H9 (cell line): ENCODE data around the gene CAGE1. TPM values are rescaled to one million over a fixed set of nuclear protein-coding genes. Genes with fewer than 3 reads are reported as not detected.

Experiments used
- DNase-seq: peaks from one replicate; pipeline ENCODE4 v3.0.0-alpha.2; 2017
- H2AFZ ChIP-seq: one replicate; pipeline ENCODE4 v1.6.1; 2013; ENCODE audit warnings: mild to moderate bottlenecking, low read length, control low read depth, moderate library complexity
- H2AK5ac ChIP-seq: 2 replicates; pipeline ENCODE4 v1.6.1; 2013; ENCODE audit warnings: low read length, control low read depth, mixed read lengths; ENCODE audit not compliant: insufficient read length
- H2BK120ac ChIP-seq: one replicate; pipeline ENCODE4 v1.6.1; 2013; ENCODE audit warnings: low read depth, mild to moderate bottlenecking, low read length, control low read depth, inconsistent platforms; ENCODE audit not compliant: poor library complexity, severe bottlenecking
- H2BK12ac ChIP-seq: 2 replicates; pipeline ENCODE4 v1.6.1; 2013; ENCODE audit warnings: low read length, control low read depth, mixed read lengths, low read depth; ENCODE audit not compliant: insufficient read length
- H2BK15ac ChIP-seq: 2 replicates; pipeline ENCODE4 v1.6.1; 2013; ENCODE audit warnings: low read depth, low read length, control low read depth
- H2BK20ac ChIP-seq: one replicate; pipeline ENCODE4 v1.6.1; 2013; ENCODE audit warnings: low read depth, mild to moderate bottlenecking, low read length, control low read depth, inconsistent platforms; ENCODE audit not compliant: poor library complexity, severe bottlenecking
- H2BK5ac ChIP-seq: 2 replicates; pipeline ENCODE4 v1.6.1; 2013; ENCODE audit warnings: low read length, control low read depth, mixed read lengths; ENCODE audit not compliant: insufficient read length
- H3K14ac ChIP-seq: 2 replicates; pipeline ENCODE4 v1.6.1; 2013; ENCODE audit warnings: low read length, control low read depth; ENCODE audit not compliant: insufficient read depth
- H3K18ac ChIP-seq: 2 replicates; pipeline ENCODE4 v1.6.1; 2013; ENCODE audit warnings: low read depth, mild to moderate bottlenecking, mixed read lengths, low read length, control low read depth; ENCODE audit not compliant: insufficient read length
- H3K23ac ChIP-seq: 2 replicates; pipeline ENCODE4 v1.6.1; 2013; ENCODE audit warnings: low read length, control low read depth, mixed read lengths, low read depth; ENCODE audit not compliant: insufficient read length
- H3K23me2 ChIP-seq: 2 replicates; pipeline ENCODE4 v1.6.1; 2013; ENCODE audit warnings: low read depth, mild to moderate bottlenecking, mixed read lengths, low read length, control low read depth; ENCODE audit not compliant: insufficient read length, poor library complexity, severe bottlenecking
- H3K27ac ChIP-seq: 2 replicates; pipeline ENCODE4 v1.5.1; 2013; ENCODE audit warnings: low read length, control low read depth, mixed read lengths, low read depth; ENCODE audit not compliant: insufficient read length
- H3K27me3 ChIP-seq: 2 replicates; pipeline ENCODE4 v1.6.1; 2013; ENCODE audit warnings: low read length, control low read depth, inconsistent platforms; ENCODE audit not compliant: insufficient read depth
- H3K4ac ChIP-seq: 2 replicates; pipeline ENCODE4 v1.6.1; 2013; ENCODE audit warnings: low read depth, mild to moderate bottlenecking, control low read depth, inconsistent platforms, low read length, moderate library complexity
- H3K4me1 ChIP-seq: 2 replicates; pipeline ENCODE4 v1.6.1; 2013; ENCODE audit warnings: low read length, control low read depth, inconsistent platforms; ENCODE audit not compliant: insufficient read depth
- H3K4me2 ChIP-seq: 2 replicates; pipeline ENCODE4 v1.6.1; 2013; ENCODE audit warnings: low read length, control low read depth, mixed read lengths; ENCODE audit not compliant: insufficient read length, insufficient read depth
- H3K56ac ChIP-seq: 2 replicates; pipeline ENCODE4 v1.6.1; 2013; ENCODE audit warnings: low read depth, mild to moderate bottlenecking, mixed read lengths, low read length, control low read depth; ENCODE audit not compliant: insufficient read length
- H3K79me1 ChIP-seq: 2 replicates; pipeline ENCODE4 v1.6.1; 2013; ENCODE audit warnings: low read depth, mild to moderate bottlenecking, moderate library complexity, low read length, control low read depth, inconsistent platforms; ENCODE audit not compliant: insufficient read depth, poor library complexity, severe bottlenecking
- H3K79me2 ChIP-seq: 2 replicates; pipeline ENCODE4 v1.6.1; 2013; ENCODE audit warnings: low read length, control low read depth, inconsistent platforms; ENCODE audit not compliant: insufficient read depth
- H3K9ac ChIP-seq: 2 replicates; pipeline ENCODE4 v1.6.1; 2013; ENCODE audit warnings: low read length, control low read depth, mixed read lengths; ENCODE audit not compliant: insufficient read length; ENCODE audit errors: extremely low read depth
- H3K9me3 ChIP-seq: one replicate; pipeline ENCODE4 v1.6.1; 2013; ENCODE audit warnings: low read depth, low read length, inconsistent platforms; ENCODE audit not compliant: control insufficient read depth
- H3T11ph ChIP-seq: one replicate; pipeline ENCODE4 v1.6.1; 2013; ENCODE audit warnings: mild to moderate bottlenecking, low read length, control low read depth, inconsistent platforms
- H4K20me1 ChIP-seq: one replicate; pipeline ENCODE4 v1.6.1; 2013; ENCODE audit not compliant: control insufficient read depth, insufficient read length, insufficient read depth
- H4K5ac ChIP-seq: 2 replicates; pipeline ENCODE4 v1.6.1; 2013; ENCODE audit warnings: low read depth, mild to moderate bottlenecking, mixed read lengths, low read length, control low read depth; ENCODE audit not compliant: insufficient read length
- H4K8ac ChIP-seq: replicated peaks from 2 replicates; pipeline ENCODE4 v1.6.1; 2013; ENCODE audit warnings: low read length, control low read depth, mixed read lengths, low read depth; ENCODE audit not compliant: insufficient read length
- H4K91ac ChIP-seq: 2 replicates; pipeline ENCODE4 v1.6.1; 2013; ENCODE audit warnings: low read depth, mild to moderate bottlenecking, moderate library complexity, mixed read lengths, low read length, control low read depth; ENCODE audit not compliant: insufficient read length
- H3K27ac Mint-ChIP-seq, 3 experiments: 2 replicates in 2 of 3; 3 replicates in 1 of 3; pipeline ENCODE4 v1.8.0; 2020 to 2021; ENCODE audit warnings: mixed read lengths in 3 of 3, mild to moderate bottlenecking in 1 of 3, moderate library complexity in 1 of 3
- H3K27me3 Mint-ChIP-seq: 2 replicates; pipeline ENCODE4 v1.8.0; 2021; ENCODE audit warnings: low read depth, mild to moderate bottlenecking, moderate library complexity, mixed read lengths
- H3K36me3 Mint-ChIP-seq, 3 experiments: 2 replicates in 2 of 3; 3 replicates in 1 of 3; pipeline ENCODE4 v1.8.0; 2020 to 2021; ENCODE audit warnings: low read depth in 3 of 3, mixed read lengths in 3 of 3; ENCODE audit not compliant: insufficient read depth in 1 of 3
- H3K4me1 Mint-ChIP-seq, 2 experiments: 2 replicates each; pipeline ENCODE4 v1.8.0; 2020; ENCODE audit warnings: mixed read lengths in 2 of 2
- H3K4me3 Mint-ChIP-seq, 2 experiments: 2 replicates in 1 of 2; 3 replicates in 1 of 2; pipeline ENCODE4 v1.8.0; 2020 to 2021; ENCODE audit warnings: mild to moderate bottlenecking in 2 of 2, mixed read lengths in 2 of 2, moderate library complexity in 1 of 2
- H3K9me3 Mint-ChIP-seq, 2 experiments: 2 replicates in 1 of 2; 3 replicates in 1 of 2; pipeline ENCODE4 v1.8.0; 2020; ENCODE audit warnings: mild to moderate bottlenecking in 2 of 2, mixed read lengths in 2 of 2, moderate library complexity in 1 of 2
- WGBS: extraction: QIAGEN DNeasy Blood & Tissue Kit; methylation state at CpG from one replicate; pipeline ENCODE4 v1.1.7; 2013; ENCODE audit warnings: missing lambda C conversion rate, low lambda C conversion rate, mixed read lengths; ENCODE audit not compliant: insufficient read length; ENCODE audit errors: extremely low coverage; 5-methylcytosine and 5-hydroxymethylcytosine counted together
- total RNA-seq: library from RNA; stranded (reverse); gene quantifications from 2 replicates; pipeline ENCODE4 v1.2.1, GENCODE V29; 2021
- TF ChIP-seq, protein P1 (sequence below): fragments of 200-600 bp; sonication (generic); conservative IDR thresholded peaks from 3 replicates; pipeline ENCODE4 v1.8.0; 2021; ENCODE audit warnings: antibody characterized with exemption, mild to moderate bottlenecking

CAGE1 gene
- total RNA-seq, 1 experiment from 2014 or later: 0.28 TPM

GRCh38 chr6:7309050-7309449, 80.5 kb downstream of the CAGE1 start:
- H2BK5ac ChIP-seq: no peak overlapping the region
- H3T11ph ChIP-seq: no peak overlapping the region
- no peak overlapping the region for H2BK12ac ChIP-seq
- no peak overlapping the region for H3K27ac ChIP-seq
- H2BK120ac ChIP-seq: no peak overlapping the region
- H2BK15ac ChIP-seq: no peak overlapping the region
- TF ChIP-seq, protein P1, sequence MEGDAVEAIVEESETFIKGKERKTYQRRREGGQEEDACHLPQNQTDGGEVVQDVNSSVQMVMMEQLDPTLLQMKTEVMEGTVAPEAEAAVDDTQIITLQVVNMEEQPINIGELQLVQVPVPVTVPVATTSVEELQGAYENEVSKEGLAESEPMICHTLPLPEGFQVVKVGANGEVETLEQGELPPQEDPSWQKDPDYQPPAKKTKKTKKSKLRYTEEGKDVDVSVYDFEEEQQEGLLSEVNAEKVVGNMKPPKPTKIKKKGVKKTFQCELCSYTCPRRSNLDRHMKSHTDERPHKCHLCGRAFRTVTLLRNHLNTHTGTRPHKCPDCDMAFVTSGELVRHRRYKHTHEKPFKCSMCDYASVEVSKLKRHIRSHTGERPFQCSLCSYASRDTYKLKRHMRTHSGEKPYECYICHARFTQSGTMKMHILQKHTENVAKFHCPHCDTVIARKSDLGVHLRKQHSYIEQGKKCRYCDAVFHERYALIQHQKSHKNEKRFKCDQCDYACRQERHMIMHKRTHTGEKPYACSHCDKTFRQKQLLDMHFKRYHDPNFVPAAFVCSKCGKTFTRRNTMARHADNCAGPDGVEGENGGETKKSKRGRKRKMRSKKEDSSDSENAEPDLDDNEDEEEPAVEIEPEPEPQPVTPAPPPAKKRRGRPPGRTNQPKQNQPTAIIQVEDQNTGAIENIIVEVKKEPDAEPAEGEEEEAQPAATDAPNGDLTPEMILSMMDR: no peak
- DNase-seq: no peak
- no peaks in the 10 kb centered on the region for H3K27me3 ChIP-seq
- H3K79me1 ChIP-seq: peaks cover 3% of the 10 kb centered on the region
- H2AFZ ChIP-seq: no peak overlapping the region
- no peak overlapping the region for H3K56ac ChIP-seq
- H2BK20ac ChIP-seq: no peak overlapping the region
- no peaks in the 10 kb centered on the region for H3K23me2 ChIP-seq
- H3K23ac ChIP-seq: no peak overlapping the region
- peaks cover 4% of the 10 kb centered on the region for H4K20me1 ChIP-seq
- no peak overlapping the region for H3K14ac ChIP-seq
- H3K9ac ChIP-seq: no peak overlapping the region
- no peak overlapping the region for H3K4me2 ChIP-seq
- H3K18ac ChIP-seq: no peak overlapping the region
- Mint-ChIP-seq H3K36me3 (peaks cover 27 to 55% (median 46%) of the 10 kb centered on the region in 3 experiments), H3K27ac (0 out of 7 replicates have a peak overlapping the region, but pooled peaks of 1 of the 3 experiments have one; percentile 10), H3K4me1 (peaks cover 11 to 14% of the 10 kb centered on the region in 2 experiments), H3K9me3 (peaks cover 0 to 3% of the 10 kb centered on the region in 2 experiments; a peak in 2 of 5 replicates), H3K4me3 (no peak overlapping the region), H3K27me3 (no peaks in the 10 kb centered on the region)
- H4K91ac ChIP-seq: no peak overlapping the region
- no peak overlapping the region for H3K4ac ChIP-seq
- no CpG with 5 or more reads among the region's 5 CpGs for WGBS
- H4K5ac ChIP-seq: no peak overlapping the region
- no peak overlapping the region for H4K8ac ChIP-seq
- no peaks in the 10 kb centered on the region for H3K9me3 ChIP-seq
- no peaks in the 10 kb centered on the region; the same call in 1 of the 2 replicates for H3K4me1 ChIP-seq
- no peak overlapping the region for H2AK5ac ChIP-seq
- peaks cover 8% of the 10 kb centered on the region; the same call in 1 of the 2 replicates for H3K79me2 ChIP-seq
